Endothelial cell (in vitro differentiated cells): ENCODE measurements around the gene TSSK6. TPM values are rescaled to one million over a fixed set of nuclear protein-coding genes. Genes with fewer than 3 reads are reported as not detected.

Source experiments
- DNase-seq: peaks from one replicate; pipeline ENCODE4 v3.0.0; 2021; ENCODE audit warnings: low spot score
- H3K27ac Mint-ChIP-seq: one replicate; pipeline ENCODE4 v1.8.0; 2021; ENCODE audit warnings: mixed read lengths, inconsistent platforms; ENCODE audit not compliant: unreplicated experiment
- H3K27me3 Mint-ChIP-seq: one replicate; pipeline ENCODE4 v1.8.0; 2021; ENCODE audit warnings: mild to moderate bottlenecking, moderate library complexity, mixed read lengths, inconsistent platforms; ENCODE audit not compliant: unreplicated experiment
- H3K36me3 Mint-ChIP-seq: one replicate; pipeline ENCODE4 v1.8.0; 2021; ENCODE audit warnings: mild to moderate bottlenecking, low read depth, mixed read lengths, inconsistent platforms; ENCODE audit not compliant: unreplicated experiment
- H3K4me1 Mint-ChIP-seq: one replicate; pipeline ENCODE4 v1.8.0; 2021; ENCODE audit warnings: mild to moderate bottlenecking, mixed read lengths, inconsistent platforms; ENCODE audit not compliant: unreplicated experiment
- H3K4me3 Mint-ChIP-seq: one replicate; pipeline ENCODE4 v1.8.0; 2021; ENCODE audit warnings: mild to moderate bottlenecking, mixed read lengths, inconsistent platforms; ENCODE audit not compliant: unreplicated experiment
- H3K9me3 Mint-ChIP-seq: one replicate; pipeline ENCODE4 v1.8.0; 2021; ENCODE audit warnings: mixed read lengths, inconsistent platforms; ENCODE audit not compliant: unreplicated experiment
- CTCF ChIP-seq: fragments of 200-600 bp; sonication (generic); IDR thresholded peaks from one replicate; pipeline ENCODE4 v1.5.0; 2021; ENCODE audit warnings: antibody characterized with exemption; ENCODE audit not compliant: unreplicated experiment
- total RNA-seq: library from RNA; stranded (reverse); fragmentation: NEBNext Ultra II Directional; extraction: Animal tissue kit (Norgen Biotek cat#: 25700); gene quantifications from one replicate; pipeline ENCODE4 v1.2.1, GENCODE V29; 2021; ENCODE audit not compliant: unreplicated experiment

TSSK6 gene
- total RNA-seq, 1 donor from 2014 or later = 2.7 TPM

- no peaks in the 10 kb centered on the region for H3K9me3 Mint-ChIP-seq
- no peaks in the 10 kb centered on the region for H3K4me1 Mint-ChIP-seq
These were observed 33.8 kb upstream of the TSSK6 start for GRCh38 chr19:19548915-19549759.

GRCh38 chr19:19547674-19548336, 32.5 kb upstream of the TSSK6 start:
- no peak overlapping the region for H3K4me3 Mint-ChIP-seq
- peaks cover 4% of the 10 kb centered on the region for H3K36me3 Mint-ChIP-seq
- no peaks in the 10 kb centered on the region for H3K9me3 Mint-ChIP-seq
- H3K27ac Mint-ChIP-seq = no peak overlapping the region
- H3K27me3 Mint-ChIP-seq = peaks cover 6% of the 10 kb centered on the region
- TF ChIP-seq CTCF = no peak
- H3K4me1 Mint-ChIP-seq = no peaks in the 10 kb centered on the region
- no peak for DNase-seq

More at GRCh38 chr19:19548915-19549759, 33.8 kb upstream of the TSSK6 start:
- TF ChIP-seq CTCF = no peak
- Mint-ChIP-seq H3K4me3 (no peak overlapping the region), H3K27me3 (peaks cover 10% of the 10 kb centered on the region), H3K36me3 (peaks cover 4% of the 10 kb centered on the region), H3K27ac (no peak overlapping the region)
- DNase-seq = no peak

- no peak for DNase-seq
- H3K4me1 Mint-ChIP-seq = no peaks in the 10 kb centered on the region
- H3K27me3 Mint-ChIP-seq = peaks cover 6% of the 10 kb centered on the region
- peaks cover 4% of the 10 kb centered on the region for H3K36me3 Mint-ChIP-seq
- H3K27ac Mint-ChIP-seq = no peak overlapping the region
- no peaks in the 10 kb centered on the region for H3K9me3 Mint-ChIP-seq
- H3K4me3 Mint-ChIP-seq = no peak overlapping the region
- TF ChIP-seq CTCF = no peak
These were observed 31.4 kb upstream of the TSSK6 start for GRCh38 chr19:19546751-19547162.

- no peak overlapping the region for H3K27ac Mint-ChIP-seq
- H3K9me3 Mint-ChIP-seq = no peaks in the 10 kb centered on the region
- TF ChIP-seq CTCF = no peak
- H3K4me1 Mint-ChIP-seq = no peaks in the 10 kb centered on the region
- H3K4me3 Mint-ChIP-seq = no peak overlapping the region
- H3K36me3 Mint-ChIP-seq = peaks cover 4% of the 10 kb centered on the region
- H3K27me3 Mint-ChIP-seq = peaks cover 6% of the 10 kb centered on the region
- DNase-seq = no peak
These were observed 30.4 kb upstream of the TSSK6 start for GRCh38 chr19:19545707-19546106.
